HG02759 (cell line): ENCODE measurements around the gene ATP6V0B.

Experiments
- ATAC-seq: cut with Tn5 transposase; IDR thresholded peaks from one replicate; pipeline ENCODE4 v1.9.1; 2021; ENCODE audit warnings: mild to moderate bottlenecking, moderate library complexity; ENCODE audit not compliant: unreplicated experiment

Gene ATP6V0B

DNA sequence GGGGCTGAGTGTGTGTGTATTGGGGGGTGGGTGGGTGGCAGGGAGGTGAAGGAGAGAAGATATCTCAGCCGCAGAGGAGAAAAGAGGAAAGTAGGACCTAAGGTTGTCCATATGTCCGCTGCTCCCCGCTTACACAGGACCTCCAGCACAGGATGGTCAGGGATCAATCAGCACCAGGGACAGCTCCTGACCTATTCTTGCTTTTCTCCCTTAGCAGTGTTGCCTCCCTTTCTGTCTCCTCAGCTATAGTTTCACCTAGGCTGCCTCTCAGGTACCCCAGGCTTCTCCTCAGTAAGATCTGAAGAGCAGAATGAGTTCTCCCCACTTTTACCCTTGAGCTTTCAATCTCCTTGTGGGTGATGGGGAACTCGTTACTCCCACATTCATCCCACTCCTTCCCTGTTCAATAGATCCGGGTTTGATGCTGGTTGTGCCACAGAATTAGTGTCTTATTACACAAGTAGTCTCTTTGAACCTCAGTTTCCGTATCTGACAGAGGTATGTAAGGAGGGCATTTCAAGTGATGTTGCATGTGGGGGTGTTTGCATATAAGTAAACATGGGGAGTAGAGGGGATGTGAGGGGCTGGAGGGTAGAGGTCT lies 6.3 kb upstream of the ATP6V0B start:
- ATAC-seq = no peak

DNA sequence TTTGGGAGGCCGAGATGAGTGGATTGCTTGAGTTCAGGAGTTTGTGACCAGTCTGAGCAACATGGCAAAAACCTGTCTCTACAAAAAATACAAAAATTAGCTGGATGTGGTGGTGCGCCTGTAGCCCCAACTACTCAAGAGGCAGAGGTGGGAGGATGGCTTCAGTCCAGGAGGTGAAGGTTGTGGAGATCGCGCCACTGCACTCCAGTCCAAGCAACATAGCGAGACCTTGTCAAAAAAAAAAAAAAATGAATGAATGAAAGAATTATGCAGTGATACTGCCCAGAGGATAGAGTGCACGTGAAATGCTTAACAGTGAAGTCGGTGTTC lies 5.4 kb upstream of the ATP6V0B start:
- ATAC-seq = peak; percentile 3

- peak; percentile 84 for ATAC-seq
These were observed 4.9 kb upstream of the ATP6V0B start, which contains the start of gene DPH2 for GRCh38 chr1:43969746-43970466. DPH2 (plus strand) TSS chr1:43970010; CDS start chr1:43970176, 166 bp downstream.

GRCh38 chr1:43970502-43970901 lies 4.3 kb upstream of the ATP6V0B start:
- ATAC-seq = no peak

- ATAC-seq = no peak
These were observed 3.8 kb upstream of the ATP6V0B start for GRCh38 chr1:43970911-43971310.

DNA sequence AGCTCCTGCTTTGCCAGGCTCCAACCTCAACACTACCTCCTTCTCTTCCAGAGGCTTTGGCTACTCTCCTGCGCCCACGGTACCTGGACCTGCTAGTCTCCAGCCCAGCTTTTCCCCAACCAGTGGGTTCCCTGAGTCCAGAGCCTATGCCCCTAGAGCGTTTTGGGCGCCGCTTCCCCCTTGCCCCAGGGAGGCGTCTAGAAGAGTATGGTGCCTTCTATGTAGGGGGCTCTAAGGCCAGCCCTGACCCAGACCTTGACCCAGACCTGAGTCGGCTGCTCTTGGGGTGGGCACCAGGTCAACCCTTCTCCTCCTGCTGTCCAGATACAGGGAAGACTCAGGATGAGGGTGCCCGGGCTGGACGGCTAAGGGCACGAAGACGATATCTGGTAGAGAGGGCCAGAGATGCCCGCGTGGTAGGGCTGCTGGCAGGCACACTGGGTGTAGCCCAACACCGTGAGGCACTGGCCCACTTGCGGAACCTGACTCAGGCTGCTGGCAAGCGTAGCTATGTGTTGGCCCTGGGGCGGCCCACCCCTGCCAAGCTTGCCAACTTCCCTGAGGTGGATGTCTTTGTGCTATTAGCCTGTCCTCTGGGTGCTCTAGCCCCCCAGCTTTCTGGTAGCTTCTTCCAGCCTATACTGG lies 3.3 kb upstream of the ATP6V0B start:
- no peak for ATAC-seq

GRCh38 chr1:43973981-43974442 lies 748 bp upstream of the ATP6V0B start:
- no peak for ATAC-seq

DNA sequence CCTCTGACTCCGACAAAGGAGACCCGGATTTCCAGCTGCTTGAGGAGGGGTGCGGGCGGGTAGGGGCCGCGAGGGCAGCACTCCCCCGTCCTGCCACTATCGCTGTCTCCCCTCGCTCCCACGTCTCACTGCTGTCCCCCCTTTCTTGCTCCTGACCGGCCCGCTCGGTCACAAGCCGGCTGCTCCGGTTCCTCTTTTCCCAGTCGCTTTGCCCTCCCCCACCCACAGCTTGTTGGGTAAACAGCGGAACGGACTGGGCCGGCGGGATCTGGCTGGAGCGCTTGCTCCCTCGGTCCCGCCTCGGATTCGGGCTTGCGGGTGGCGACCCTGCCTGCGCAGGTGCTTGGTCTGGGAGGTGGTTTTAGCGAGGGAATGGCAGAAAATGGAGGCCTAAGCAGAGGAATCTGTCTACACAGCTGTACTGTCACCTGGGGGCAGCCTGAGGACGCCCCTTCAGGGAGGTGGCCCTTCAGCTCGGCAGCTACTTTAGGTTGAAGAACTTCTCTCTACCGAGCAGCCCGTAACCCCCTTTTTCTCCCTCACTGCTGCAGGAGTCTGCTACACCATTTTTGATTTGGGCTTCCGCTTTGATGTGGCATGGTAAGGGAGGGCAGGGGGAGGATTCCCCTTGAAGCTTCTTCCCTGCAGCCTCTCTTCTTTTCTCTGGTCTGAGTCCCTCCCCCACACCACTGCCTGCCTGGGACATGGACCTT lies 645 bp downstream of the ATP6V0B start:
- ATAC-seq = no peak

GRCh38 chr1:43976045-43976444 lies 1.3 kb downstream of the ATP6V0B start:
- ATAC-seq = no peak

GRCh38 chr1:43976890-43977289 lies 2.1 kb downstream of the ATP6V0B start:
- no peak for ATAC-seq

DNA sequence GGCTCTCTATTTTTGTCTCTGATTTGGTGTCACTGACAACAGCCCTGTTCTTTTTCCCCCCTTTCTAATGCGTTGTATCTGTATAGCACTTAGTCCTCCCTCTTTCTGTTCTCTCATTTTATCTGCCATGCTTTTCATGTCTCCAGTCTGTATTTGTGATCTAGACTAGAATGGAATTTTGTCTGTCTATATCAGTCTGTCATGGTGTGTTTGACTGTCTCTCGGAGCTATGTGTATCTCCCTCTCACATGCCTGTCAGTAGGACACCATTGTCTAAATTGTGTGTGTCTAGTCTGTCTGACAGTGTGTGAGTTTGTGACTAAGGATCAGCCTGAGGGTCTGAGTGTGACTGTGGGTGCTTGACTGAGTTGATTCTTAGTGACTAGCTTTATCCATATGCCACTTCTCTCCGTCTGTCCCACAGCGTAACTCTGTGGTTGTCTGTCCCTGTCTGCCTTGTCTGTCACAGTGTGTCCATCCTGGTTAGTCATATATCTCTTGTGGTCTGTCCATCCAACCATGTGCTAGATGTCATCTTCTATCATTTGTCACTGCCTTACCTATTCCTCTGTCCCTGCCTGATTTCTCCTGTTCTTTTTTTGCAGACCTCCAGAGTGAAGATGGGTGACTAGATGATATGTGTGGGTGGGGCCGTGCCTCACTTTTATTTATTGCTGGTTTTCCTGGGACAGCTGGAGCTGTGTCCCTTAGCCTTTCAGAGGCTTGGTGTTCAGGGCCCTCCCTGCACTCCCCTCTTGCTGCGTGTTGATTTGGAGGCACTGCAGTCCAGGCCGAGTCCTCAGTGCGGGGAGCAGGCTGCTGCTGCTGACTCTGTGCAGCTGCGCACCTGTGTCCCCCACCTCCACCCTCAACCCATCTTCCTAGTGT lies 2.9 kb downstream of the ATP6V0B start:
- no peak for ATAC-seq

GRCh38 chr1:43978264-43978550 lies 3.4 kb downstream of the ATP6V0B start:
- no peak for ATAC-seq

DNA sequence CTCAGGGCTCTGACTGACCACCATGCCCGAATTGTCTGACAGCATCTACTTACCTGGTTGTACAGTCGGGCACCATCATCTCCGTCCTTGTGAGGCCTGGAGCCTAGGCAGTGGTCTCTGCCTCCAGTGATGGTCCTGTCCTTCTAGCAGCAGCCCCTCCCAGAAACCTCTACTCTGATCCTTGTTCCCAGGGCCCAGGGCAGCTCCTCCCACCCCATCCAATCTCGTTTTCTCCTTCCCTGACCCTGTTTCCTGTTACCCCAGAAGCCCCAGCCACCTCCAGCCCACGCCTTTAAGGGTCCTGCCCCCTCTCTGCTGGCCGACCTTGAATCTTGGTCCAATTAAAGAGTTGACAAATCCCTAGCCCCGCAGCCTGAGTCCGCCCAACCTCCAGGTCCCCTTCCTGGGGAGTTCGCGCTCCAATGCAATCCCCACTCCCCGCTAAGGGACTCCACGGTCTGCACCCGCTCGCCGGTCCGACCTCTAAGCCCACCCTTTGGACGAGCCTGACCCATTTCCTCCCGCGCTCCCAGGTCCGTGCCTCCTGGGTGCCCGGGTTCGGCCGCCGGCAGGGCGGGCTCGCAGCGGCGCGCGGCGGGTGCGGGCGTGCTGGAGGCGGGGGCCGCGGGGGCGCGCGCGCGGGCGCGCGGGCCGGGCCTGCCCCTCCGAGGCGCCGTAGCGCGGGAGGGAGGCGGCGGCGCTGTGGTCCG lies 3.9 kb downstream of the ATP6V0B start, which contains the start of gene B4GALT2:
B4GALT2 (plus strand) TSS at position 660 of the 710 bp plus-strand sequence. CDS start 1,951 bp downstream, outside the sequence.
- ATAC-seq = no peak

DNA sequence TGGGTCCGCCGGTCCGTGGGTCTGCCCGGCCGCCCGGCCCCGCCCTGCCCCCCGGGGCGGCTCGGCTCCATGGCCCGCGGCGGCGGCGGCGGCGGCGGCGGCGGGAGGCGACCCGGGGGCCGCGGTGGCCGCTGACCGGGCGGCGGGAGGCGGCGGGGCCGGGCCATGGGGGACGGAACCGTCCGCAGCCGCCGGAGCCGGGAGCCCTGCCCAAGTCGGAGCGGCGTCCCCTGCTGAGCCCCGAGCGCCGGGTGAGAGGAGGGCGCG lies 4.4 kb downstream of the ATP6V0B start:
- no peak for ATAC-seq

GRCh38 chr1:43979528-43980254 lies 4.9 kb downstream of the ATP6V0B start:
- ATAC-seq = no peak

DNA sequence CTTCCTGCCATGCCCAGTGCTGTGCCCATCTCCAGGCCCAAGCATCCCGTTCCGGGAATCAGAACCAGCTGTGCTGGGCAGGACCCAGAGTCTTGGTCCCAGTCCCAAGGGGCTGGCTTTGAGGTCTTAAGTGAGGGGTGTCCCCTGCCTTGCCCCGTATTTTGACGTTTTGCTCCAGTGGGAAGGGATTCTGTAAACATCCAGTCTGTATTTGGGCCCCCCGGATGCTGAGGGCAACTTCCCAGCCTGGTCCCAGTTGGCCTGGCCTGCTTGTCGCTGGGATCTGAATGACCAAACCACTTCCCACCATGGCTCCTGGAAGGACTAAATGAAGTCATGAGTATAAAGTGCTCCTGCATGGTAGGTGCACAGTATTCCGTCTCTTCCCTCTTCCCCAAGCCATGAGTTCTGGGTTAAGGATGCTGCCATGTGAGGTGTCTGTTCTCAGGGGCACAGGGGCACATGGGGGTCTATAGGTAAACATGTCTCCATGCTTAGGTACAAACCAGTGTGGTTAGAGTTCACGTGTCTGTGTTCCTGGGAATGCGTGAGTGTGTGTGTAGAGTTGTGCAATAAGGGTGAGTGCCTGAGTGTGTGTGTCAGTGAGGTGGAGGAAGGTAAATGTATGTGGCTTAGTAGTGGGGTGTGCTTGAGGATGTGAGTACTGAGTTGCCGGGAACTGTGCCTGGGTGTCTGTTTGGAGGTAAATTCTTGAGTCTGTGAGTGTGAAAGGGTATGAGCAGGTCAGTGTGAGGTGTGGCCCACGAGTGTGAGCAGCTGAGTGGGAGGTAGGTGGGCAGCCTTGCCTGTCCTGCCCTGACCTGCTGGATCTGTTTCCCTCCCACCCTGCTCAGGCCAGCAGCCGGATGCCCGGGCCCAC lies 5.7 kb downstream of the ATP6V0B start:
- no peak for ATAC-seq

DNA sequence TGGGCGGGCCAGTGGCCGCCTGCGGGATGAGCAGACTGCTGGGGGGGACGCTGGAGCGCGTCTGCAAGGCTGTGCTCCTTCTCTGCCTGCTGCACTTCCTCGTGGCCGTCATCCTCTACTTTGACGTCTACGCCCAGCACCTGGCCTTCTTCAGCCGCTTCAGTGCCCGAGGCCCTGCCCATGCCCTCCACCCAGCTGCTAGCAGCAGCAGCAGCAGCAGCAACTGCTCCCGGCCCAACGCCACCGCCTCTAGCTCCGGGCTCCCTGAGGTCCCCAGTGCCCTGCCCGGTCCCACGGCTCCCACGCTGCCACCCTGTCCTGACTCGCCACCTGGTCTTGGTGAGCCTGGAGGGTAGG lies 6.4 kb downstream of the ATP6V0B start:
- ATAC-seq = no peak

DNA sequence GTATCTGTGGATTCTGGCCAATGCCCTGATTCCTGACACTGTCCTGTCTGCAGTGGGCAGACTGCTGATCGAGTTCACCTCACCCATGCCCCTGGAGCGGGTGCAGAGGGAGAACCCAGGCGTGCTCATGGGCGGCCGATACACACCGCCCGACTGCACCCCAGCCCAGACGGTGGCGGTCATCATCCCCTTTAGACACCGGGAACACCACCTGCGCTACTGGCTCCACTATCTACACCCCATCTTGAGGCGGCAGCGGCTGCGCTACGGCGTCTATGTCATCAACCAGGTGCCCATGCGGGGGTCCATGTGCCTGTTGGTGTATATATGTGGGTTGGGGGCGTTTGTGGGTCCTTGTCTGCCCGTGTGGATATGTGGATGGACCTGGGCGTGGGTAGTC lies 6.9 kb downstream of the ATP6V0B start:
- ATAC-seq = no peak

DNA sequence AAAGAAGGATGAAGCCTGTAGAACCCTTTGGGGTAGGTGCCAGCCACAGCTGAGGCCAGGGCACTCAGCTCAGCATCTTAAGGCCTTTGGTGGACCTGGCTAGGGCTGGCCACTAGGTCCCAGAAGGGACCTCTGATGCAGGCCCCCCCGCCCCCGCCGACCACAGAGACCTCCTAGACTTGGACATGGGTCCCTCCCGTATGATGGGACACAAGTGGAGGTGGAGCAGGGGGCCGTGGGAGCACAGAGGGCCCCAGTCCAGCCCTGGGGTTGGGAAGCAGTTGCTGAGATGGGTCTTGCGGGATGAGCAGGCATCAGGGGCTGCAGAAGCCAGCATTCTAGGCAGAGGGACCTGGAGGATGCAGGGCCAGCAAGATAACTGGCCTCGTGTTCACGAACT lies 7.5 kb downstream of the ATP6V0B start:
- no peak for ATAC-seq
